CD14-positive monocyte (primary cell): ENCODE results near the gene RAB1A. TPM values are rescaled to one million over a fixed set of nuclear protein-coding genes. Genes with fewer than 3 reads are reported as not detected.

ENCODE experiments used
- DNase-seq, 3 donors: peaks; one replicate each; pipeline ENCODE4 v3.0.0-alpha.2; 2011 to 2022
- H2AFZ ChIP-seq: 2 replicates; pipeline ENCODE4 v1.6.0; 2012; ENCODE audit warnings: mild to moderate bottlenecking, low read depth, low read length, inconsistent platforms; ENCODE audit not compliant: insufficient read depth, poor library complexity, severe bottlenecking
- H3K27ac ChIP-seq, 2 donors: 1 replicate in 1 of 2; 2 replicates in 1 of 2; pipeline ENCODE4 v1.5.1; 2012 to 2013; ENCODE audit warnings: low read length in 2 of 2, control low read depth in 1 of 2, inconsistent platforms in 1 of 2, low read depth in 1 of 2, mild to moderate bottlenecking in 1 of 2
- H3K27me3 ChIP-seq, 2 donors: one replicate each; pipeline versions ENCODE4 v1.6.0 to v1.6.1; 2011 to 2013; ENCODE audit warnings: low read length in 2 of 2; ENCODE audit not compliant: control insufficient read depth in 2 of 2, insufficient read depth in 2 of 2
- H3K36me3 ChIP-seq, 2 donors: replicated peaks in 1 of 2; 1 replicate in 1 of 2; 2 replicates in 1 of 2; pipeline versions ENCODE4 v1.5.1 to v1.6.1; 2012 to 2013; ENCODE audit warnings: low read length in 2 of 2, control low read depth in 1 of 2, inconsistent platforms in 1 of 2, mild to moderate bottlenecking in 1 of 2; ENCODE audit not compliant: insufficient read depth in 2 of 2, control insufficient read depth in 1 of 2
- H3K4me1 ChIP-seq, 2 donors: 1 replicate in 1 of 2; 2 replicates in 1 of 2; pipeline versions ENCODE4 v1.5.1 to v1.6.1; 2012 to 2013; ENCODE audit warnings: low read length in 2 of 2, control low read depth in 1 of 2, inconsistent platforms in 1 of 2, mild to moderate bottlenecking in 1 of 2, moderate library complexity in 1 of 2; ENCODE audit not compliant: insufficient read depth in 2 of 2, control insufficient read depth in 1 of 2
- H3K4me2 ChIP-seq: replicated peaks from 2 replicates; pipeline ENCODE3; 2012; ENCODE audit warnings: low read length, moderate library complexity, mild to moderate bottlenecking; ENCODE audit not compliant: poor library complexity, severe bottlenecking; ENCODE audit errors: extremely low read depth
- H3K4me3 ChIP-seq, 3 experiments: fragments of 200-600 bp in 1 of 3; sonication (generic) in 1 of 3; replicated peaks in 1 of 3; 1 replicate in 2 of 3; 2 replicates in 1 of 3; pipeline ENCODE4 v1.5.1; 2011 to 2013; ENCODE audit warnings: low read length in 3 of 3, mild to moderate bottlenecking in 3 of 3, control low read depth in 2 of 3, low read depth in 2 of 3, inconsistent platforms in 1 of 3, moderate library complexity in 1 of 3
- H3K79me2 ChIP-seq: 2 replicates; pipeline ENCODE4 v1.6.0; 2012; ENCODE audit warnings: mild to moderate bottlenecking, control low read depth, inconsistent platforms, low read length, moderate library complexity; ENCODE audit not compliant: insufficient read depth
- H3K9ac ChIP-seq: 2 replicates; pipeline ENCODE4 v1.6.0; 2017; ENCODE audit warnings: low read length, mild to moderate bottlenecking; ENCODE audit not compliant: insufficient read depth, poor library complexity, severe bottlenecking
- H3K9me3 ChIP-seq, 2 donors: replicated peaks in 1 of 2; 1 replicate in 1 of 2; 2 replicates in 1 of 2; pipeline versions ENCODE4 v1.5.1 to v1.6.1; 2012 to 2013; ENCODE audit warnings: low read length in 2 of 2, control low read depth in 1 of 2; ENCODE audit not compliant: control insufficient read depth in 1 of 2, insufficient read depth in 1 of 2
- H4K20me1 ChIP-seq: 2 replicates; pipeline ENCODE4 v1.6.0; 2012; ENCODE audit warnings: mild to moderate bottlenecking, low read length, control low read depth, moderate library complexity; ENCODE audit not compliant: insufficient read depth
- H3K27ac Mint-ChIP-seq, 7 donors: one replicate each; pipeline ENCODE4 v1.8.0; 2020; ENCODE audit warnings: mild to moderate bottlenecking in 7 of 7, mixed read lengths in 7 of 7, moderate library complexity in 6 of 7, inconsistent platforms in 2 of 7
- H3K27me3 Mint-ChIP-seq, 3 donors: one replicate each; pipeline ENCODE4 v1.8.0; 2021 to 2022; ENCODE audit warnings: low read depth in 3 of 3, mild to moderate bottlenecking in 3 of 3, mixed read lengths in 3 of 3, moderate library complexity in 3 of 3, inconsistent platforms in 1 of 3
- H3K36me3 Mint-ChIP-seq, 2 donors: one replicate each; pipeline ENCODE4 v1.8.0; 2020; ENCODE audit warnings: mixed read lengths in 2 of 2, inconsistent platforms in 1 of 2, mild to moderate bottlenecking in 1 of 2
- H3K4me1 Mint-ChIP-seq: one replicate; pipeline ENCODE4 v1.8.0; 2020; ENCODE audit warnings: mild to moderate bottlenecking, mixed read lengths
- H3K4me3 Mint-ChIP-seq, 2 donors: one replicate each; pipeline ENCODE4 v1.8.0; 2020; ENCODE audit warnings: mild to moderate bottlenecking in 2 of 2, mixed read lengths in 2 of 2, moderate library complexity in 1 of 2
- H3K9me3 Mint-ChIP-seq, 7 donors: one replicate each; pipeline ENCODE4 v1.8.0; 2020 to 2022; ENCODE audit warnings: mixed read lengths in 7 of 7, mild to moderate bottlenecking in 6 of 7, moderate library complexity in 6 of 7, inconsistent platforms in 2 of 7
- CTCF ChIP-seq: fragments of 200-600 bp; IDR thresholded peaks from one replicate; pipeline ENCODE4 v1.8.0; 2022; ENCODE audit warnings: antibody characterized with exemption, mild to moderate bottlenecking
- WGBS: methylation state at CpG from one replicate; pipeline ENCODE4 v1.1.5; 2013; ENCODE audit warnings: missing lambda C conversion rate; ENCODE audit not compliant: insufficient coverage; 5-methylcytosine and 5-hydroxymethylcytosine counted together
- intact Hi-C, 2 donors: fragments of 100-400 bp; cut with micrococcal nuclease; formaldehyde crosslinking; loops; one replicate each; pipeline versions ENCODE4 v1.15.0 to v1.15.1; 2023
- polyA plus RNA-seq, 3 donors: library from polyadenylated mRNA; depleted of rRNA in 1 of 3; unstranded in 2 of 3; stranded (reverse) in 1 of 3; fragments of 300-500 nt in 2 of 3; fragments of >200 nt in 1 of 3; fragmentation: Illumina TruSeq in 2 of 3; gene quantifications; 1 replicate in 2 of 3; 2 replicates in 1 of 3; pipeline ENCODE4 v1.2.3, GENCODE V29; 2012 to 2021

Gene RAB1A
- polyA plus RNA-seq, 3 donors: 106 to 124 (median 110) TPM

- H3K36me3 Mint-ChIP-seq: peaks cover 0 to 4% of the 10 kb centered on the region in 2 donors
- peaks cover 60% of the 10 kb centered on the region for H3K4me1 Mint-ChIP-seq
- H3K4me3 Mint-ChIP-seq: peak overlapping the region; percentile 97 to 99
- DNase-seq: peak; percentile 17 to 33 (median 26)
- intact Hi-C loops: no loop called here
- 4% methylated on average over 40 of the region's 42 CpGs for WGBS
- H4K20me1 ChIP-seq: no peaks in the 10 kb centered on the region
- H3K4me1 ChIP-seq: peaks cover 44 to 53% of the 10 kb centered on the region in 2 donors
- peaks cover 48% of the 10 kb centered on the region for H3K79me2 ChIP-seq
- H3K27ac Mint-ChIP-seq: peak overlapping the region; percentile 82 to 95 (median 92)
- H3K27me3 ChIP-seq: no peaks in the 10 kb centered on the region
- no peaks in the 10 kb centered on the region for H3K9me3 ChIP-seq
- peak overlapping the region; percentile 87 for H3K4me2 ChIP-seq
- H3K36me3 ChIP-seq: no peaks in the 10 kb centered on the region
- TF ChIP-seq CTCF: no peak
- H2AFZ ChIP-seq: peak overlapping the region; percentile 95
- peak overlapping the region; percentile 67 to 93 (median 77) for H3K4me3 ChIP-seq
- peak overlapping the region; percentile 44 to 81 for H3K27ac ChIP-seq
- peak overlapping the region; percentile 73 for H3K9ac ChIP-seq
- H3K9me3 Mint-ChIP-seq: peaks cover 0 to 2% (median 0%) of the 10 kb centered on the region in 7 donors
- peaks cover 0 to 2% (median 1%) of the 10 kb centered on the region in 3 donors for H3K27me3 Mint-ChIP-seq
These were observed 74.3 kb downstream of the RAB1A start for GRCh38 chr2:65055422-65056214.

- no peak for TF ChIP-seq CTCF
- Histone ChIP-seq H3K27ac (peak overlapping the region; percentile 44 to 81), H2AFZ (peak overlapping the region; percentile 95), H3K36me3 (no peaks in the 10 kb centered on the region), H3K9ac (no peak overlapping the region), H3K79me2 (peaks cover 41% of the 10 kb centered on the region), H4K20me1 (no peaks in the 10 kb centered on the region), H3K27me3 (no peaks in the 10 kb centered on the region), H3K4me3 (peak overlapping the region; percentile 67 to 93 (median 77)), H3K9me3 (no peaks in the 10 kb centered on the region), H3K4me2 (peak overlapping the region; percentile 87), H3K4me1 (peaks cover 44 to 53% of the 10 kb centered on the region in 2 donors)
- peak overlapping the region; percentile 50 to 95 (median 91) for H3K27ac Mint-ChIP-seq
- peak overlapping the region; percentile 97 to 99 for H3K4me3 Mint-ChIP-seq
- DNase-seq: no peak
- WGBS: 100% methylated on average over 1 of the region's 4 CpGs
- H3K36me3 Mint-ChIP-seq: peaks cover 0 to 4% of the 10 kb centered on the region in 2 donors
- peaks cover 0 to 2% (median 0%) of the 10 kb centered on the region in 7 donors for H3K9me3 Mint-ChIP-seq
- H3K4me1 Mint-ChIP-seq: peaks cover 60% of the 10 kb centered on the region
- peaks cover 0 to 2% (median 1%) of the 10 kb centered on the region in 3 donors for H3K27me3 Mint-ChIP-seq
- intact Hi-C loops: no loop called here
These were observed 75.0 kb downstream of the RAB1A start for GRCh38 chr2:65054749-65055421.
